Activated T-cell treated with anti-CD3 and anti-CD28 coated beads, Interleukin-2, amount 50 U/mL, for 48 hours (primary cell): ENCODE measurements around the gene EMC8.
"Not testable (repeated sequence)": the region's sequence is repeated elsewhere in the genome, so short reads cannot be mapped to it uniquely, and the experiment has no call there.

Experiments used
- DNase-seq, 2 experiments: peaks; one replicate each; pipeline ENCODE4 v3.0.0-alpha.2; 2020

EMC8 gene

DNA sequence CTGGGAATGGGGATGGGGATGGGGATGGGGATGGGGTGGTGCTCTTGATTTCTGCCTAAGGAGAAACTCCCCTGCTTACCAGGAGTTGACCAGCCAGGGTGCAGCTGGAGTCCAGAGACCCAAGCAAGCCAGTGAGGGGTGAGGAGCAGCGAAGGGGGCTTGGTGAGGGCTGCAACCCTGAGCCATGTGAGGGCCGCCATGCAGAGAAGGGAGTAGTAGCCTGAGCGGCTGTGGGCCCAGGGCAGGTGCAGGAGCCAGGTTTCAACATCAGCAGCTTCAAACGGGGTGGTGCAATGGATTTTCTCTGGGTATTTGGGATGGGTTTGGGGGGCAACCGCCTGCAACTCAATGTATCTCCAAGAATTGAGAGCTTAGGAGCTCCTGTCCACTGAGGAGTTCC is 35.4 kb upstream of the EMC8 start:
- no peak for DNase-seq

DNA sequence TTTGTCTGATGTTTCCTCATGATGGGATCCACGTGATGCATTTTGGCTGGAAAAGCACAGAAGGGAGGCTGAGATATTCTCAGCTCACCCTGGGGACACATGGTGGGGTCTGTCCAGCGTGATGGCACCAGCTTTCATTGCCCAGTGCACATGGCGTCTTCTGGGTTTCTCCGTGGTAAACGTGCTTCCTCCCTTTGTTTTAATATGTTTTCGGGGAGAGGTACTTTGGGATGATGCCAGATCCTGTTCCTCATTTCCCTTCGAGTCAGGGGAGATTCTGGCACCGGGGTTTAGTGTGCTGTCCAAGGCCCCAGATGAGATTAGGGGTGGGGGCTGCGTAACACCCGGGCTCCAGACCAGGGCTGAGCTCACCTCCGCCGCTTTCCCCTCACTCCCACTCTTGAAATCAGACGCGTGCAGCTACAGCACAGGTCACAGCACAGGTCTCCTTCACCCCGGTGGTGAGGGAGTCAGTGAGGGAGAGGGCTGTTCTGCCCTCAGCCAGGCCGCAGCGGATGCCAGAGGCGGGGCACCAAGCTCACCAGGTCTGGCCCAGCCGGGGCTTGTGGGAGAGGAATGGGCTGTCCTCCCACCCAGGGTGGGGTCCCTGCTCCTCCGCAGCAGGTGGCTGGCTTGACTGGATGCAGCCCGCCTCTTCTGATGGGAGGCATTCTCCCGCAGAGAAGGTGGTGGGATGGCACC is 34.0 kb upstream of the EMC8 start:
- DNase-seq, result no peak

- no peak for DNase-seq
Measured at GRCh38 chr16:85832570-85833218, 33.4 kb upstream of the EMC8 start.

- no peak for DNase-seq
Measured at GRCh38 chr16:85830821-85831220, 31.5 kb upstream of the EMC8 start.

- DNase-seq, result no peak
Measured at GRCh38 chr16:85829751-85830445, 30.6 kb upstream of the EMC8 start.

DNA sequence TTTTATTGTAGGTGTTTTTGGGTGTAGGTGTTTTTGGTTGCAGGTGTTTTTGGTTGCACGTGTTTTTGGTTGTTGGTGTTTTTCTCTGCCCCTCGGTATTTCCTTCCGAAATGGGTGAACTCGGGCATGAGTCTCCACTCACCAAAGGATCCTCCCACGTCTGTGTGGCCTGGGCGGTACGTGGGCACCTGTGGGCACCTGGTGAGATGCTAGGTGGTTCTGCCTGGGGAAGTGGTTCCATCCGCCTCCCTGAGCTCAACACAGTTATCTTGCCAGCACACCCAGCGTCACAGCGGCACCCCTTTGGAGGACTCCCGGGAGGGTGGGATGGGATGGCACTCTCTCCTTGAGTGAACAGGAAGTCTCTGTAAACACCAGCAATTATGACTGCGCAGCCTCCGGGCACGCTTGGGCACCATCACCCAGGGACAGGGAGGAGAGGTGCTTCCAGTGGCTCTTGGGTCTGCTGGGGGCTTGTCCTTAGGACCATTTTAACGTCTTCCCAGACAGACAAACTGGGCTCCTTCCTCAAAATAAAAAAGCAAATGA is 29.9 kb upstream of the EMC8 start:
- no peak for DNase-seq

- DNase-seq, result no peak
Measured at GRCh38 chr16:85828166-85828565, 28.8 kb upstream of the EMC8 start.

DNA sequence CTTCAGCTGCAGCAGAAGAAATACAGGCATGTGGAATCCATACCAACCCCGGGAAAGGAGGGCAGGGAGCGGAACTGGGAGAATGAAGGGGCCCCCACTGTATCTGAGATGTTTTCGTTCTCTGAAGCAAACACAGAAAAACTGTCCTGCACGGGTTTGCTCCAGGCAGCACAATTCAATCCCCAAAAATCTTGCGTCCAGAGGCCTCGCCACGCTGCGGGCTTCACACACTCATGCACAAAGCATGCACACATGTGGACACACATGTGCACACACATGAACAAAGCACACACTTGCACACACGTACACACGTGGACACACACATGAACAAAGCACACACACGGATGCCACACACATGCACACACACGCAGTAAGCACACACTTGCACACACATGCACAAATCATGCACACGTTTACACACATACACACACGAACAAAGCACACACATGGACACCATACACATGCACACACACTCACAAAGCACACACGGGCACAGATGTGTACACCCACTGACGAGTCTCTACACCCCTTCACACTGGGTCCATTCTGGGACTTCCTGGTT is 27.4 kb upstream of the EMC8 start:
- no peak for DNase-seq

DNA sequence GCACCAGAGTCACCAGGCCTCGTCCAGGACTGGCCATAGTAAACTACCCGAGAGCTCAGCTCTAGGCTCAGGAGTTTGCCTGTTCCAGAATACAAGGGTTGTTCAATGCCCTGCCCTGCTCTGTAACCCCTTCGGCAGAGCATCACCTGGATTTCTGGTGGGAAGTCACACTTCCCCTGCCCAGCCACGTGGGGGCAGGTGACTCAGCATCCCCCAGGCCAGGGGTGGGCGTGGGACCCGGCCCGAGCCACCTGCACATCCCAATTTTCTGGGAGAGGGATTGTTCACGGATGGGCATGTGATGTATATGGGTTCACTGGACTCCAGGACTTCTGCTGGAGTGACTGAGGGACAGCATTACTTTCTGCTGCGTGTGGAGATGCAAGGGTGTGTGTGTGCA is 26.0 kb upstream of the EMC8 start:
- DNase-seq, result no peak

DNA sequence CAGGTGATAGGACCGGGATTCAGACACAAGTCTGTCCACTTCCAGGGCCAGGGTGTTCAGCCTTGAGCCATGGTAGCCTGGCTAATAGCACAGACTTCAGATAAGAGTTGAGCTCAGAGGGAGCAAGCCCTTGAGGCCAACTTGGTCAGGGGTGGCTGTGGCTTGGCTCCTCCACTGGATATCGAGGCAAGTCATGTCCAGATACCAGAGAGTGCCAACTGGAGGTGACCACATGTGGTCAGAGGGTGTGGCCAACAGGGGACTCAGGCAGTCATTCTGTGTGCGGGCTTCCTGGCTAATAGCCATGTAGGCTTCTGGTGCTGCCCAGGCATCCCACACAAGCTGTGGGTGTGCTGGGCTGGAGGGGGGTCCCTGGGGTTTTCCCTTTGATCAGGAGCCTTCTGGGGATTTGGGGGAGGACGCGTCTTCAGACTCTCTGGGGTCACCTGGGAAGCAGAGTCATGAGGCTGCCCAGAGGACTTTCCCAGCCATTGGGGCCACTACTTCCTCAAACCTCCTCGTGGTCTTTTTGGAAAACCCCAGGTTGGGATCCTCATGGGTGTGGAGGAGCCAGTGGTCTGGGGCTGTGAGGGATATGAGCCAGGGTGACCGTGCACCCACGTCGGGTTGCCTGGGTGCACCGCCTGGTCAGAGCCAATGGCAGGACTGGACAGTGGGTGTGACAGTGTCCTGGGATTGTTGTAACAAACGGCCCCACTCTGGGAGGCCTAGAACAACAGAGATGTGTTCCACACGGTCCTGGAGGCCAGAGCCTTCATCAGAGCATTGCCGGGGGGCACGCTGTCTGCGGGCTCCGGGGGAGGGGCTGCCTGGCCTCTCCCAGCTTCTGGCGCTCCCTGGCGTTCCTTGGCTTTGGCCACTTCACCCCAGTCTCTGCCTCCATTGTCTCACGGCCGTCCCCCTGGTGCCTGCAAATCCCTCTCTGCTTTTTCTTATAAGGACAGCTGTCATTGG is 25.1 kb upstream of the EMC8 start:
- DNase-seq, result no peak

GRCh38 chr16:85823328-85823920 is 24.1 kb upstream of the EMC8 start:
- no peak for DNase-seq

GRCh38 chr16:85822145-85822544 is 22.8 kb upstream of the EMC8 start:
- DNase-seq, result no peak

- peak; percentile 89 to 91 for DNase-seq
Measured at GRCh38 chr16:85821390-85822135, 22.2 kb upstream of the EMC8 start.

DNA sequence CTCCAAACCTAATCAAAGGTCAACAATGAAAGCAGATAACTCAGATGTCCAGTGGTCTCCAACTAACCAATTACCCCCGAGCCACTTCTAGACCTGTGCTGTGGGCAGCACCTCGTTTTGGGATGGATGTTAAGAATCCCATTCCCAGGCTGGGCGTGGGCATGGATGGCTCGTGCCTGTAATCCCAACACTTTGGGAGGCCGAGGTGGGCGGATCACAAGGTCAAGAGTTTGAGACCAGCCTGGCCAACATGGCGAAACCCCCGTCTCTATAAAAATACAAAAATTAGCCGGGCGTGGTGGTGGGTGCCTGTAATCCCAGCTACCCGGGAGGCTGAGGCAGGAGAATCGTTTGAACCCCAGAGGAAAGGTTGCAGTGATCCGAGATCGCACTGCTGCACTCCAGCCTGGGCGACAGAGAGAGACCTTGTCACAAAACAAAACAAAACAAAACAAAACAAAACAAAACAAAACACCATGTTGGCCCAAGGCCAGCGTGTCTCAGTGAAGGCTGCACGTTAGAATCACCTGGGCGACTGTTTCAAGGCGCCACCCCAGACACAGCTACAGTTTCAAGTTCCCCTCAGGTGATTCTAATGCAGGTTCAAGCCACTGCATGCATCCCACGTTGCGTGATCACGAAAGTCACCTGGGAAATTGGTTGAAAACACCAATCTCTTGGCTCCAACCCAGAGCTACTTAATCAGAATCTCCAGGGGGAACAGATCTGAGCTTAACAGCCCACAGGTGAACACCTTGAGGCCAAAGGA is 21.4 kb upstream of the EMC8 start:
- no peak for DNase-seq

- no peak for DNase-seq
Measured at GRCh38 chr16:85819771-85820170, 20.4 kb upstream of the EMC8 start.

- peak; percentile 93 for DNase-seq
Measured at GRCh38 chr16:85819245-85819644, 19.9 kb upstream of the EMC8 start.

- not testable (repeated sequence) for DNase-seq
Measured at GRCh38 chr16:85817195-85817594, 17.9 kb upstream of the EMC8 start.

GRCh38 chr16:85816159-85816558 is 16.8 kb upstream of the EMC8 start:
- DNase-seq, result no peak

GRCh38 chr16:85812811-85813700 is 13.7 kb upstream of the EMC8 start:
- no peak for DNase-seq
